Activated CD8-positive, alpha-beta T cell treated with anti-CD3 and anti-CD28 coated beads for 36 hours (primary cell): ENCODE results near the gene MPHOSPH8. TPM values are rescaled to one million over a fixed set of nuclear protein-coding genes. Genes with fewer than 3 reads are reported as not detected.
"Not testable (repeated sequence)": the region's sequence is repeated elsewhere in the genome, so short reads cannot be mapped to it uniquely, and the experiment has no call there.

ENCODE experiments used
- ATAC-seq: fragments of 200-7000 bp; cut with Tn5 transposase; one replicate; pipeline ENCODE4 v1.10.0; 2021; ENCODE audit warnings: mild to moderate bottlenecking, moderate library complexity
- CTCF ChIA-PET: fragments of 350-600 bp; sonication (Branson Sonifier 250); formaldehyde crosslinking; loops from one replicate; lab custom pipeline; 2021; ENCODE audit warnings: antibody characterized with exemption; lab: Charles Lee
- POLR2A ChIA-PET: fragments of 350-600 bp; sonication (Branson Sonifier 250); formaldehyde crosslinking; loops from one replicate; lab custom pipeline; 2021; ENCODE audit warnings: antibody characterized with exemption; lab: Charles Lee
- DNase-seq: peaks from one replicate; pipeline ENCODE4 v3.0.0-alpha.2; 2020
- H3K27ac Mint-ChIP-seq: one replicate; pipeline ENCODE4 v1.8.0; 2021; ENCODE audit warnings: mild to moderate bottlenecking, mixed read lengths
- H3K27me3 Mint-ChIP-seq: one replicate; pipeline ENCODE4 v1.8.0; 2021; ENCODE audit warnings: mixed read lengths
- H3K36me3 Mint-ChIP-seq: one replicate; pipeline ENCODE4 v1.8.0; 2021; ENCODE audit warnings: low read depth, mixed read lengths
- H3K4me1 Mint-ChIP-seq: one replicate; pipeline ENCODE4 v1.8.0; 2021; ENCODE audit warnings: low read depth, mixed read lengths
- H3K4me3 Mint-ChIP-seq: one replicate; pipeline ENCODE4 v1.8.0; 2021; ENCODE audit warnings: mild to moderate bottlenecking, moderate library complexity, mixed read lengths
- H3K9me3 Mint-ChIP-seq: one replicate; pipeline ENCODE4 v1.8.0; 2021; ENCODE audit warnings: mixed read lengths
- intact Hi-C: fragments of 100-400 bp; cut with micrococcal nuclease; formaldehyde crosslinking; loops from one replicate; pipeline ENCODE4 v1.10.0; 2022
- total RNA-seq, 2 experiments: library from RNA; stranded (reverse); gene quantifications; one replicate each; pipeline ENCODE4 v1.2.3, GENCODE V29; 2021
- TF ChIP-seq, protein P1 (sequence below): fragments of 200-600 bp; IDR thresholded peaks from one replicate; pipeline ENCODE4 v1.8.0; 2022; ENCODE audit warnings: antibody characterized with exemption, mild to moderate bottlenecking

Gene MPHOSPH8
- total RNA-seq, 2 experiments from 2014 or later: 26.9 to 27.4 TPM

GRCh38 chr13:19695428-19695827 lies 62.0 kb downstream of the MPHOSPH8 start:
- no peak for ATAC-seq
- H3K36me3 Mint-ChIP-seq: peaks cover 27% of the 10 kb centered on the region
- CTCF ChIA-PET: no interaction called here
- no peak for DNase-seq
- intact Hi-C loops: no loop called here
- H3K4me3 Mint-ChIP-seq: no peak overlapping the region
- no peaks in the 10 kb centered on the region for H3K9me3 Mint-ChIP-seq
- TF ChIP-seq, protein P1, sequence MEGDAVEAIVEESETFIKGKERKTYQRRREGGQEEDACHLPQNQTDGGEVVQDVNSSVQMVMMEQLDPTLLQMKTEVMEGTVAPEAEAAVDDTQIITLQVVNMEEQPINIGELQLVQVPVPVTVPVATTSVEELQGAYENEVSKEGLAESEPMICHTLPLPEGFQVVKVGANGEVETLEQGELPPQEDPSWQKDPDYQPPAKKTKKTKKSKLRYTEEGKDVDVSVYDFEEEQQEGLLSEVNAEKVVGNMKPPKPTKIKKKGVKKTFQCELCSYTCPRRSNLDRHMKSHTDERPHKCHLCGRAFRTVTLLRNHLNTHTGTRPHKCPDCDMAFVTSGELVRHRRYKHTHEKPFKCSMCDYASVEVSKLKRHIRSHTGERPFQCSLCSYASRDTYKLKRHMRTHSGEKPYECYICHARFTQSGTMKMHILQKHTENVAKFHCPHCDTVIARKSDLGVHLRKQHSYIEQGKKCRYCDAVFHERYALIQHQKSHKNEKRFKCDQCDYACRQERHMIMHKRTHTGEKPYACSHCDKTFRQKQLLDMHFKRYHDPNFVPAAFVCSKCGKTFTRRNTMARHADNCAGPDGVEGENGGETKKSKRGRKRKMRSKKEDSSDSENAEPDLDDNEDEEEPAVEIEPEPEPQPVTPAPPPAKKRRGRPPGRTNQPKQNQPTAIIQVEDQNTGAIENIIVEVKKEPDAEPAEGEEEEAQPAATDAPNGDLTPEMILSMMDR: no peak
- peaks cover 14% of the 10 kb centered on the region for H3K4me1 Mint-ChIP-seq
- POLR2A ChIA-PET: no interaction called here
- no peaks in the 10 kb centered on the region for H3K27me3 Mint-ChIP-seq
- H3K27ac Mint-ChIP-seq: no peak overlapping the region

DNA sequence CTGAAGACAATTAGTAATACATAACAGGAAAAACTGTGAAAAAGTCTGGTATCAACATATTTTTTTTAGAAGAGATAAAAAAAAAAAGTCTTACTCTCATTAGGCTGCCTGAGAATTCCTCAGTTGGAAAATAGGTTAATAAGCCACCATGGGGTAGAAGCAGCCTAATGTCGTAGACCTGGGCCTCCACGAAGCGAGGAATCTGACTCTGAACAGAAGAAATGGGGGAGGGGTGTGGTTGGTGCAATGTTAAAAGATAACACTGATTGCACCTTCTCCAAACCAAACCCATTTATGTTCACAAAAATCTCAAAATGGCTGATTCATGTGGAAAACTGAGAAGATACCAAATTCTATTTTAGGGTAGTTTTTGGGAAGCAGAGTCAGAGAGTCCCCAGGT lies 62.4 kb downstream of the MPHOSPH8 start:
- H3K27ac Mint-ChIP-seq: no peak overlapping the region
- DNase-seq (no peak), ATAC-seq (no peak)
- no peaks in the 10 kb centered on the region for H3K27me3 Mint-ChIP-seq
- H3K9me3 Mint-ChIP-seq: no peaks in the 10 kb centered on the region
- TF ChIP-seq, protein P1: no peak
- POLR2A ChIA-PET: no interaction called here
- CTCF ChIA-PET: no interaction called here
- peaks cover 11% of the 10 kb centered on the region for H3K4me1 Mint-ChIP-seq
- intact Hi-C loops: no loop called here
- peaks cover 23% of the 10 kb centered on the region for H3K36me3 Mint-ChIP-seq
- H3K4me3 Mint-ChIP-seq: no peak overlapping the region

DNA sequence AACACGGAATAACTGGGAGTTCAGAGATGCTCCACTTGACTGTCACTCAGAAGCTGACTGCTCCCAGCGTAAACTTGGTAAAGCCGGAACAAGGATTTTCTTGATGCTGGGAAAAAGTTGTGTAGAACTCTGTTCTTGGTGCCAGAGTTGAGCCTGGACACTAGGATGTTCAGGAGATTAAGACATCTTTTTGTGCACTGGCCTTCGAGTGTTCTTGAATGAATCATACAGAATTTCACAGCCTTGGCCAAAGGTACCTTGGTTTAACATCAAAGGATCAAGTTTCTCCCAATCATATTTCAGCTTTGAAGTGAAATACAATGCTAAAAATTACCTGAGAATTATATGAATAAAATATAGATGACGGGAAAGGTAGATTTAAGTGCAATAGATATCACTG lies 67.5 kb downstream of the MPHOSPH8 start:
- CTCF ChIA-PET, H3K9me3 Mint-ChIP-seq, H3K27ac Mint-ChIP-seq, POLR2A ChIA-PET, H3K27me3 Mint-ChIP-seq, H3K4me3 Mint-ChIP-seq, H3K36me3 Mint-ChIP-seq, DNase-seq, ATAC-seq, intact Hi-C loops: not testable (repeated sequence)
- peaks cover 13% of the 10 kb centered on the region for H3K4me1 Mint-ChIP-seq

GRCh38 chr13:19701619-19702018 lies 68.2 kb downstream of the MPHOSPH8 start:
- H3K27ac Mint-ChIP-seq, intact Hi-C loops, POLR2A ChIA-PET, CTCF ChIA-PET, H3K4me3 Mint-ChIP-seq, ATAC-seq, H3K36me3 Mint-ChIP-seq, DNase-seq, H3K27me3 Mint-ChIP-seq, H3K9me3 Mint-ChIP-seq: not testable (repeated sequence)
- peaks cover 13% of the 10 kb centered on the region for H3K4me1 Mint-ChIP-seq

DNA sequence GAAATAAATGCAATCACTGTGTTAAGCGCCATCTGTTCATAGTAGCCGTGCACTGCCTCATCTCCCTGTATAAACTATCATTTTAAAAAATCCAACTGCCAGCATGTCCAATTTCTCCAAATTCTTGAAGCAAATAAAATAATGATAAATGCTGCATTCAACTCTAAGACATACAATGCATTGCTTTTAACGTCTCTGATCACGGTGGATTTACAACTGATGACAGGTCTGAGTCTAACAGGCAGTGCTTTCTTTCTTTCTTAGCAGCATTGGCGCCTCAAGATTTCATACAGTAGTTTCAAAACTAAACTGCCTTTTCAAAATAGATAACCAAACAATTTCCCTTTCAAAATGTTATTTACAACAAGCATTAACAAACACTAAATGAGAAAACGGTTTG lies 70.8 kb downstream of the MPHOSPH8 start:
- H3K9me3 Mint-ChIP-seq, POLR2A ChIA-PET: not testable (repeated sequence)

DNA sequence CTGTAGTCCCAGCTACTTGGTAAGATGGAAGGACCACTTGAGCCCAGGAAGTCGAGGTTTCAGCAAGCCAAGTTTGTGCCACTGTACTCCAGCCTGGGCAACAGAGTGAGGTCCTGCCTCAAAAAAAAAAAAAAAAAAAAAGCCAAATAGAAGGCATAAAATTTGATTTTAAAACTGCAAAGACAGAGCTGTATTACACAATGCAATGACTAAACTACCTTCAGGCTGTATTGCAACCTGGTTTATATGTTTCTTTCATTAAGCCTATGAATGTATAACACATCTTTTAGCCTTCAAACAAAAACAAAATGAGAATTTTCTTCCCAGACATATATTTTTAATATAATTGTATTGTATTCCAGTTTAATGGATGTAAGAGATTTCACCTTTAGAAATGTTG lies 75.6 kb downstream of the MPHOSPH8 start:
- intact Hi-C loops, ATAC-seq, DNase-seq, H3K9me3 Mint-ChIP-seq, H3K27ac Mint-ChIP-seq, CTCF ChIA-PET, H3K36me3 Mint-ChIP-seq, POLR2A ChIA-PET, H3K4me3 Mint-ChIP-seq, H3K27me3 Mint-ChIP-seq: not testable (repeated sequence)
- peaks cover 18% of the 10 kb centered on the region for H3K4me1 Mint-ChIP-seq

More for the DNA sequence above, 70.8 kb downstream of the MPHOSPH8 start:
- intact Hi-C loops, CTCF ChIA-PET, H3K36me3 Mint-ChIP-seq, H3K27me3 Mint-ChIP-seq, DNase-seq, H3K27ac Mint-ChIP-seq, ATAC-seq, H3K4me3 Mint-ChIP-seq: not testable (repeated sequence)
- H3K4me1 Mint-ChIP-seq: peaks cover 18% of the 10 kb centered on the region

GRCh38 chr13:19709782-19710181 lies 76.3 kb downstream of the MPHOSPH8 start:
- intact Hi-C loops, H3K9me3 Mint-ChIP-seq, DNase-seq, ATAC-seq, H3K27me3 Mint-ChIP-seq, CTCF ChIA-PET, POLR2A ChIA-PET, H3K27ac Mint-ChIP-seq, H3K36me3 Mint-ChIP-seq, H3K4me3 Mint-ChIP-seq: not testable (repeated sequence)
- peaks cover 22% of the 10 kb centered on the region for H3K4me1 Mint-ChIP-seq
